ENCODE results near the gene MACC1. TPM values are rescaled to one million over a fixed set of nuclear protein-coding genes. Genes with fewer than 3 reads are reported as not detected.
"Not testable (repeated sequence)": the region's sequence is repeated elsewhere in the genome, so short reads cannot be mapped to it uniquely, and the experiment has no call there.

The MACC1 gene
- total and polyA plus RNA-seq, 4 donors: 0.02 to 1.0 (median 0.50) TPM

DNA sequence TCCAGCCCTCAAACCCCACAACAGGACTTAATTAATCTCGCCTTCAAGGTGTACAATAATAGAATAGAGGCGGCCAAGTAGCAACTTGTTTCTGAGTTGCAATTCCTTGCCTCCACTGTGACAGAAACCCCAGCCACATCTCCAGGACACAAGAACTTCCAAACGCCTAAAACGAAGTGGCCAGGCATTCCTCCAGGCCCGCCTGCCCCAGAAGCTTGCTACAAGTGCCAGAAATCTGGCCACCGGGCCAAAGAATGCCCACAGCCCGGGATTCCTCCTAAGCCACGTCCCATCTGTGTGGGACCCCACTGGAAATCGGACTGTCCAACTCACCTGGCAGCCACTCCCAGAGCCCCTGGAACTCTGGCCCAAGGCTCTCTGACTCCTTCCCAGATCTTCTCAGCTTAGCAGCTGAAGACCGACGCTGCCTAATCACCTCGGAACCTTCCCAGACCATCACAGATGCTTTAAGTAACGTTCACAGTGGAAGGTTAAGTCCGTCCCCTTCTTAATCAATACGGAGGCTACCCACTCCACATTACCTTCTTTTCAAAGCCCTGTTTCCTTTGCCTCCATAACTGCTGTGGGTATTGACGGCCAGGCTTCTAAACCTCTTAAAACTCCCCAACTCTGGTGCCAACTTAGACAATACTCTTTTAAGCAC lies 94.4 kb downstream of the MACC1 start:
- not testable (repeated sequence) for H3K27ac ChIP-seq (ENCODE audit: low read depth in 1 of 2, low read length in 2 of 2); H3K36me3 ChIP-seq (ENCODE audit: control insufficient read depth in 4 of 4, insufficient read depth in 3 of 4, low read depth in 1 of 4, low read length in 3 of 4); H3K4me1 ChIP-seq (ENCODE audit: control insufficient read depth in 4 of 4, insufficient read depth in 4 of 4, low read length in 3 of 4); DNase-seq (ENCODE audit: low spot score); H3K4me3 ChIP-seq (ENCODE audit: low read depth in 1 of 3, low read length in 3 of 3); H3K9ac ChIP-seq (ENCODE audit: low read depth in 1 of 2, low read length in 2 of 2); H3K9me3 ChIP-seq (ENCODE audit: control insufficient read depth in 4 of 4, low read length in 3 of 4); H3K27me3 ChIP-seq (ENCODE audit: control insufficient read depth in 4 of 4, insufficient read depth in 4 of 4, low read length in 3 of 4)
- WGBS: 72% methylated on average over 16 of the region's 16 CpGs

DNA sequence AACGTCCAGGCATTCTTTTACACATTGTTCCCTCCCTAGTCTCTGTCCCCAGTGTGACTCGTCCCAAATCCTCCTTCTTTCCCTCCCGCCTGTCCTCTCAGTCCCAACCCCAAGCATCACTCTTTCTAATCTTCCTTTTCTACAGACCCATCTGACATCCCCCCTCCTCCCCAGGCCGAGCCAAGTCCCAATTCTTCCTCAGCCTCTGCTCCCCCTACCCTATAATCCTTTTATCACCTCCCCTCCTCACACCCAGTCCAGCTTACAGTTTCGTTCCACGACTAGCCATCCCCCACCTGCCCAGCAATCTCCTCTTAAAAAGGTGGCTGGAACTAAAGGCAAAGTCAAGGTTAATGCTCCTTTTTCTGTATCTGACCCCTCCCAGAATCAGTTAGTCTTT lies 95.1 kb downstream of the MACC1 start:
- Histone ChIP-seq H3K36me3 (ENCODE audit: control insufficient read depth in 4 of 4, insufficient read depth in 3 of 4, low read depth in 1 of 4, low read length in 3 of 4) (no peaks in the 10 kb centered on the region), H3K27ac (ENCODE audit: low read depth in 1 of 2, low read length in 2 of 2) (no peak overlapping the region), H3K9me3 (ENCODE audit: control insufficient read depth in 4 of 4, low read length in 3 of 4) (no peaks in the 10 kb centered on the region), H3K27me3 (ENCODE audit: control insufficient read depth in 4 of 4, insufficient read depth in 4 of 4, low read length in 3 of 4) (no peaks in the 10 kb centered on the region), H3K4me3 (ENCODE audit: low read depth in 1 of 3, low read length in 3 of 3) (no peak overlapping the region), H3K4me1 (ENCODE audit: control insufficient read depth in 4 of 4, insufficient read depth in 4 of 4, low read length in 3 of 4) (no peaks in the 10 kb centered on the region), H3K9ac (ENCODE audit: low read depth in 1 of 2, low read length in 2 of 2) (no peak overlapping the region)
- WGBS: 56% methylated on average over 6 of the region's 6 CpGs
- TF ChIP-seq RAD21 (IDR thresholded peaks at IDR 0.05): no peak
- no peak for TF ChIP-seq HNF4A (conservative IDR thresholded peaks at IDR 0.05)
- no peak for TF ChIP-seq HNF4G (IDR thresholded peaks at IDR 0.05)
- TF ChIP-seq EGR1 (IDR thresholded peaks at IDR 0.05; ENCODE audit: low read depth in 2 of 2): no peak
- TF ChIP-seq, protein P1, sequence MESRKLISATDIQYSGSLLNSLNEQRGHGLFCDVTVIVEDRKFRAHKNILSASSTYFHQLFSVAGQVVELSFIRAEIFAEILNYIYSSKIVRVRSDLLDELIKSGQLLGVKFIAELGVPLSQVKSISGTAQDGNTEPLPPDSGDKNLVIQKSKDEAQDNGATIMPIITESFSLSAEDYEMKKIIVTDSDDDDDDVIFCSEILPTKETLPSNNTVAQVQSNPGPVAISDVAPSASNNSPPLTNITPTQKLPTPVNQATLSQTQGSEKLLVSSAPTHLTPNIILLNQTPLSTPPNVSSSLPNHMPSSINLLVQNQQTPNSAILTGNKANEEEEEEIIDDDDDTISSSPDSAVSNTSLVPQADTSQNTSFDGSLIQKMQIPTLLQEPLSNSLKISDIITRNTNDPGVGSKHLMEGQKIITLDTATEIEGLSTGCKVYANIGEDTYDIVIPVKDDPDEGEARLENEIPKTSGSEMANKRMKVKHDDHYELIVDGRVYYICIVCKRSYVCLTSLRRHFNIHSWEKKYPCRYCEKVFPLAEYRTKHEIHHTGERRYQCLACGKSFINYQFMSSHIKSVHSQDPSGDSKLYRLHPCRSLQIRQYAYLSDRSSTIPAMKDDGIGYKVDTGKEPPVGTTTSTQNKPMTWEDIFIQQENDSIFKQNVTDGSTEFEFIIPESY (IDR thresholded peaks at IDR 0.05): no peak
- no peak for TF ChIP-seq NR2F2 (IDR thresholded peaks at IDR 0.05)
- TF ChIP-seq TAF1 (conservative IDR thresholded peaks at IDR 0.05): no peak
- no peak for TF ChIP-seq FOXA2 (IDR thresholded peaks at IDR 0.05)
- TF ChIP-seq, protein P2, sequence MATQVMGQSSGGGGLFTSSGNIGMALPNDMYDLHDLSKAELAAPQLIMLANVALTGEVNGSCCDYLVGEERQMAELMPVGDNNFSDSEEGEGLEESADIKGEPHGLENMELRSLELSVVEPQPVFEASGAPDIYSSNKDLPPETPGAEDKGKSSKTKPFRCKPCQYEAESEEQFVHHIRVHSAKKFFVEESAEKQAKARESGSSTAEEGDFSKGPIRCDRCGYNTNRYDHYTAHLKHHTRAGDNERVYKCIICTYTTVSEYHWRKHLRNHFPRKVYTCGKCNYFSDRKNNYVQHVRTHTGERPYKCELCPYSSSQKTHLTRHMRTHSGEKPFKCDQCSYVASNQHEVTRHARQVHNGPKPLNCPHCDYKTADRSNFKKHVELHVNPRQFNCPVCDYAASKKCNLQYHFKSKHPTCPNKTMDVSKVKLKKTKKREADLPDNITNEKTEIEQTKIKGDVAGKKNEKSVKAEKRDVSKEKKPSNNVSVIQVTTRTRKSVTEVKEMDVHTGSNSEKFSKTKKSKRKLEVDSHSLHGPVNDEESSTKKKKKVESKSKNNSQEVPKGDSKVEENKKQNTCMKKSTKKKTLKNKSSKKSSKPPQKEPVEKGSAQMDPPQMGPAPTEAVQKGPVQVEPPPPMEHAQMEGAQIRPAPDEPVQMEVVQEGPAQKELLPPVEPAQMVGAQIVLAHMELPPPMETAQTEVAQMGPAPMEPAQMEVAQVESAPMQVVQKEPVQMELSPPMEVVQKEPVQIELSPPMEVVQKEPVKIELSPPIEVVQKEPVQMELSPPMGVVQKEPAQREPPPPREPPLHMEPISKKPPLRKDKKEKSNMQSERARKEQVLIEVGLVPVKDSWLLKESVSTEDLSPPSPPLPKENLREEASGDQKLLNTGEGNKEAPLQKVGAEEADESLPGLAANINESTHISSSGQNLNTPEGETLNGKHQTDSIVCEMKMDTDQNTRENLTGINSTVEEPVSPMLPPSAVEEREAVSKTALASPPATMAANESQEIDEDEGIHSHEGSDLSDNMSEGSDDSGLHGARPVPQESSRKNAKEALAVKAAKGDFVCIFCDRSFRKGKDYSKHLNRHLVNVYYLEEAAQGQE (IDR thresholded peaks at IDR 0.05): no peak
- no peak for DNase-seq (ENCODE audit: low spot score)

DNA sequence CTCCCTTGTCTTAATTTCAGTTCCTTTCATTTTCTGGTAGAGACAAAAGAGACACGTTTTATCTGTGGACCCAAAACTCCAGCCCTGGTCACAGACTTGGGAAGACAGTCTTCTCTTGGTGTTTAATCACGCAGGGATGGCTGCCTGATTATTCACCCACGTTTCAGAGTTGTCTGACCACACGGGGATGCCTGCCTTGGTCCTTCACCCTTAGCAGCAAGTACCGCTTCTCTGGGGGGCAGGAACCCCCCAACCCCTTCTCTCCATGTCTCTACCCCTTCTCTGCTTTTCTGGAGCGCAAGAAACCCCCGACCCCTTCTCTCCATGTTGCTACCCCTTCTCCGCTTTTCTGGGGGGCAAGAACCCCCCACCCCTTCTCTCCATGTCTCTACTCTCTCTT lies 95.8 kb downstream of the MACC1 start:
- Histone ChIP-seq H3K4me1 (ENCODE audit: control insufficient read depth in 4 of 4, insufficient read depth in 4 of 4, low read length in 3 of 4) (no peaks in the 10 kb centered on the region), H3K36me3 (ENCODE audit: control insufficient read depth in 4 of 4, insufficient read depth in 3 of 4, low read depth in 1 of 4, low read length in 3 of 4) (no peaks in the 10 kb centered on the region), H3K27ac (ENCODE audit: low read depth in 1 of 2, low read length in 2 of 2) (no peak overlapping the region), H3K9me3 (ENCODE audit: control insufficient read depth in 4 of 4, low read length in 3 of 4) (no peaks in the 10 kb centered on the region), H3K9ac (ENCODE audit: low read depth in 1 of 2, low read length in 2 of 2) (no peak overlapping the region), H3K4me3 (ENCODE audit: low read depth in 1 of 3, low read length in 3 of 3) (no peak overlapping the region), H3K27me3 (ENCODE audit: control insufficient read depth in 4 of 4, insufficient read depth in 4 of 4, low read length in 3 of 4) (no peaks in the 10 kb centered on the region)
- DNase-seq (ENCODE audit: low spot score): no peak
- 73% methylated on average over 8 of the region's 8 CpGs for WGBS
- TF ChIP-seq EGR1 (IDR thresholded peaks at IDR 0.05; ENCODE audit: low read depth in 2 of 2) (no peak), HNF4G (IDR thresholded peaks at IDR 0.05) (no peak), RXRA (IDR thresholded peaks at IDR 0.05) (no peak), YY1 (IDR thresholded peaks at IDR 0.05) (no peak), TAF1 (conservative IDR thresholded peaks at IDR 0.05) (no peak), RAD21 (IDR thresholded peaks at IDR 0.05) (no peak), FOXA1 (IDR thresholded peaks at IDR 0.05) (no peak), NR2F2 (IDR thresholded peaks at IDR 0.05) (no peak), SP1 (IDR thresholded peaks at IDR 0.05) (no peak), GABPA (IDR thresholded peaks at IDR 0.05 in 1 of 2, conservative IDR thresholded peaks at IDR 0.05 in 1 of 2) (no peak), HNF4A (conservative IDR thresholded peaks at IDR 0.05) (no peak)
- TF ChIP-seq, protein P2 (IDR thresholded peaks at IDR 0.05): no peak
- TF ChIP-seq, protein P3, sequence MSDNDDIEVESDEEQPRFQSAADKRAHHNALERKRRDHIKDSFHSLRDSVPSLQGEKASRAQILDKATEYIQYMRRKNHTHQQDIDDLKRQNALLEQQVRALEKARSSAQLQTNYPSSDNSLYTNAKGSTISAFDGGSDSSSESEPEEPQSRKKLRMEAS (IDR thresholded peaks at IDR 0.05): no peak
- TF ChIP-seq, protein P1 (IDR thresholded peaks at IDR 0.05): no peak

Data from liver (tissue), 9 donors.